ENCODE data around the gene SHC2. TPM values are rescaled to one million over a fixed set of nuclear protein-coding genes. Genes with fewer than 3 reads are reported as not detected.
"Not testable (repeated sequence)": the region's sequence is repeated elsewhere in the genome, so short reads cannot be mapped to it uniquely, and the experiment has no call there.

The SHC2 gene
- total RNA-seq, 1 donor from 2014 or later = 5.1 TPM

- no peak for DNase-seq (ENCODE audit: low read depth)
Observed at GRCh38 chr19:468587-469256, 7.9 kb upstream of the SHC2 start.

DNA sequence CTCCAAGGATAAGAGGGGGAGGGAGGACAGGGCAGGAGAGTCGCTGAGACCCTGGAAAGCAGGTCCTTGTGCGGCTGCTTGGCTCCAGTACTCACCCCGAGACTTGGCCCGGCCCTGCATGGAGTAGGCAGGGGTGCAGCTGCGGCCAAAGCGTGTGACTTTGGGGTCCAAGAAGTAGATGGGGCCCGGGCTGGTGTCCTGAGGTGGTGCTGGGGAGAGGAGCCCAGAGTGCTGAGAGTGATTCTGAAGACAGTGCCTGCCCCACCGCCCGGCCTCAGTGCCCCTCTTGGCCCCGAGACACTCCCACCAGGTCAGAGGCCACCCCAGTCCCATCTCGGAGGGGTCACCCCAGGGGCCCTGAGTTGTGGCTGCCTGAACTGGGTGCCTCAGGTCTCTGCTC, 6.7 kb upstream of the SHC2 start:
- no peak for DNase-seq (ENCODE audit: low read depth)

GRCh38 chr19:465056-465816, 4.4 kb upstream of the SHC2 start:
- DNase-seq (ENCODE audit: low read depth) = no peak

GRCh38 chr19:464208-464545, 3.3 kb upstream of the SHC2 start:
- no peak for DNase-seq (ENCODE audit: low read depth)

GRCh38 chr19:463483-464207, 2.8 kb upstream of the SHC2 start:
- no peak for DNase-seq (ENCODE audit: low read depth)

- DNase-seq (ENCODE audit: low read depth) = no peak
Observed at GRCh38 chr19:461721-462551, 1.1 kb upstream of the SHC2 start.

DNA sequence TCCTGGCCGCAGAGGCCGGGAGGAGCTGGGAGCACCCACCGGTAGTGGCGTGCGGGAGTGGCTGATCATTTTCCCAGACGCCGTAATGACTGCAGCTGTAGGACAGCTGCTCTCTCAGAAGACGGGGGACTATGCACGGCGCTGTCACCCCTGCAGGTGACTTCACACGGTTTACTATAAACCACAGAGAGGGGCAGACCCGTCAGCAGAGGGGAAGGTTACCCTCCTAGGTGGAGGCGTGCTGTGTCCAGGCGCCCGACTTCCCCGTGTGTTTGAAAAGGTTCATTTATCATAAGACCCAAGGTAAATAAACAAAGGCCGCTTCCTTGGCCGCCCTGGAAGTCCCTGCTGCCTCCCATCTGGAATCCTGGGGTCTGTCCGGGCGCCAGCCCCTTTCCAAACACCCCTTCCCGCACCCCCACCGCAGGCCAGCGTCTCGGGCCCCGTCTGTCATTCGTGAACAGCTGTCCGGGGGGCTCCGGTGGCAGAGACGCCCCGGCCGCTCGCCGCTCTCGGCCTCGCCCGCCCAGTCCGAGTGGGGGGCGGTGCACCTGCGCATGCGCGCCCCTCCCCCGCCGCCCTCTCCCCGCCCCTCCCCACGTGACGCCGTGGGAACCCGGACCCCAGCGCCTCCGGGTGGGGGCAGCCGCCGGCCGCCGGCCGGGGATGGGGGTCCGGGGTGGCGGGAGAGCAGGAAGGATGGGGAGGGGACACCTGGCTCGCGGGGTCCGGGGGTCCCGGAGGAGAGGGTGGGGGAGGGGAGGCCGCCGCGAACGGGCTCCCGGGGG, 915 bp downstream of the SHC2 start:
- no peak for DNase-seq (ENCODE audit: low read depth)

DNA sequence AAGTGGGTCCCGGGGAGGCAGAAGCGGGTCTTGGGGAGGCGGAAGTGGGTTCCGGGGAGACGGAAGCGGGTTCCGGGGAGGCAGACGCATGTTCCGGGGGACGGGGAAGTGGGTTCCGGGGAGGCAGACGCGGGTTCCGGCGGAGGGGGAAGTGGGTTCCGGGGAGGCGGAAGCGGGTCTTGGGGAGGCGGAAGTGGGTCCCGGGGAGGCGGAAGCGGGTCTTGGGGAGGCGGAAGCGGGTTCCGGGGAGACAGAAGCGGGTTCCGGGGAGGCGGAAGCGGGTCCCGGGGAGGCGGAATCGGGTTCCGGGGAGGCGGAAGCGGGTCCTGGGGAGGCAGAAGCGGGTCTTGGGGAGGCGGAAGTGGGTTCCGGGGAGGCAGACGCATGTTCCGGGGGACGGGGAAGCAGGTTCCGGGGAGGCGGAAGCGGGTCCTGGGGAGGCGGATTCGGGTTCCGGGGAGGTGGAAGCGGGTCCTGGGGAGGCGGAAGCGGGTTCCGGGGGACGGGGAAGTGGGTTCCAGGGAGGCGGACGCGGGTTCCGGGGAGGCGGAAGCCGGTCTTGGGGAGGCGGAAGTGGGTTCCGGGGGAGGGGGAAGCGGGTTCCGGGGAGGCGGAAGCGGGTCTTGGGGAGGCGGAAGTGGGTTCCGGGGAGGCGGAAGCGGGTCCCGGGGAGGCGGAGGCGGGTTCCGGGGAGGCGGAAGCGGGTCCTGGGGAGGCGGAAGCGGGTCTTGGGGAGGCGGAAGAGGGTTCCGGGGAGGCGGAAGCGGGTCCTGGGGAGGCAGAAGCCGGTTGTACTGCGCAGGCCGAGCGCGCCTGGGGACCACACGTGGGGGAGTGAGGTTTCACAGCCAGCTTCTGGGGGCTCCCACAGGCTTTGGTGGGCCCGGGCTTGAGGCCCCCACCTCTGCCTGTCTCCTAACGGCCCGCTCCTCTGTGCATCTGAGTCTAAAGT, 2.5 kb downstream of the SHC2 start:
- no peak for DNase-seq (ENCODE audit: low read depth)

- DNase-seq (ENCODE audit: low read depth) = no peak
Observed at GRCh38 chr19:457636-458035, 3.2 kb downstream of the SHC2 start.

GRCh38 chr19:456547-457110, 4.2 kb downstream of the SHC2 start:
- no peak for DNase-seq (ENCODE audit: low read depth)

GRCh38 chr19:455851-456546, 4.8 kb downstream of the SHC2 start:
- DNase-seq (ENCODE audit: low read depth) = no peak

DNA sequence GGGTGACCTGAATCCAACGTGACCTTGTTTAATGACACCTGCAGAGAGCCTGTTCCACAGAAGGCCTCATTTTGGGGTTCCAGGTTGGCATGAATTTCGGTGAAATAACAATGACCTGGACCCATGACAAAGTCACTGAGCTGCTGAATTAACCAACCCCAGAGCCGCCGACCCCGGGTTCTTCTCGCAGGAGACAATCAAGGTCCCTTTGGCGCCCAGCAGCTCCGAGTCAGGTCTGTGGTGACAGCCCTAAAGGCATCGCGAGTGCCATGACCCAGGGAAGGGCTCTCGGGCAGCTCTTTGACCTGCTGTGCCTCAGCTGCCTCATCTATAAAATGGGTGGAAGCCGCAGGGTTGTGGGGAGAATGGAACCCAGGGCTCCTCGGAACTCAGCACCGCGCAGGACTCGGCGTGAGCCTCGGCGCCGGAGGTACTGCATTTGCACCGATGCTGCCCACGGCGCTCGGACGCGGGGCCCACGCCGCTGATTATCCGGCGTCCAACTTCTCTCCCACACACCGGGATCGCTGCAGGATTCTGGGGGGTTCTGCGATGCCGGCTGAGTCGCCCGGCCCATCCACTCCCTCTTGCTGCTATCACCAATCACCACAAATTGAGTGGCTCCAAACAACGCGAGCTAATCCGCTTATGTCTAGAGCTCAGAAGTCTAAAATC, 5.7 kb downstream of the SHC2 start:
- DNase-seq (ENCODE audit: low read depth) = no peak

DNA sequence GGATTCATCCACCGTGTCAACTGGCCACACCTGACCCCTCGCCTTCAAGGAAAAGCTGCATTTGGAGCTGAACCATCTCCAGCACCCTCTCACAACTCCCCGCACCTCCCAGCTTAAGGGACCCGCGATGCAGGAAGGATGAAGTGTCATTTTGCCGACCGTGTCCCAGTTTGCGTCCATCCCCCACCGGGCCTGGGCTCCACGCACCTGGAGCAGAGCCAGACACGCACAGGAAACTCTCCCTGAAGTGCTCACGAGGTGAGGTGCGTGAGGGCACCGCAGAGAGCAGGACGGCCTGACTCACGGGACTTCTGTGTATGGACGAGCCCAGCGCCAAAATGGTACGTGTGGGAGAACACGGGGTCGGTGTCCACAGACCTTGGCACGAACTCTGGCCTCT, 7.2 kb downstream of the SHC2 start:
- no peak for DNase-seq (ENCODE audit: low read depth)

GRCh38 chr19:452829-453228, 8.0 kb downstream of the SHC2 start:
- DNase-seq (ENCODE audit: low read depth) = no peak

DNA sequence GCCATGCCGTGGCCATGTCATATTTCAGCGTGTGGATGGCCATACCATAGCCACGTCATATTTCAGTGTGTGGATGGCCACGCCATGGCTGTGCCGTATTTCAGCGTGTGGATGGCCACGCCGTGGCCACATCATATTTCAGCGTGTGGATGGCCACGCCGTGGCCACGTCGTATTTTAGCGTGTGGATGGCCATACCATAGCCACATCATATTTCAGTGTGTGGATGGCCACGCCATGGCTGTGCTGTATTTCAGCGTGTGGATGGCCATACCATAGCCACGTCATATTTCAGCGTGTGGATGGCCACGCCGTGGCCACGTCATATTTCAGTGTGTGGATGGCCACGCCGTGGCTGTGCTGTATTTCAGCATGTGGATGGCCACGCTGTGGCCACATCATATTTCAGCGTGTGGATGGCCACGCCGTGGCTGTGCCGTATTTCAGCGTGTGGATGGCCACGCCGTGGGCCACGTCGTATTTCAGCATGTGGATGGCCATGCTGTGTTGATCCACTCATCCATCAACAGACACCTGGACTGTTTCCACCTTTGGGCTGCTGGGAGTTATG, 9.8 kb downstream of the SHC2 start:
- not testable (repeated sequence) for DNase-seq (ENCODE audit: low read depth)

DNA sequence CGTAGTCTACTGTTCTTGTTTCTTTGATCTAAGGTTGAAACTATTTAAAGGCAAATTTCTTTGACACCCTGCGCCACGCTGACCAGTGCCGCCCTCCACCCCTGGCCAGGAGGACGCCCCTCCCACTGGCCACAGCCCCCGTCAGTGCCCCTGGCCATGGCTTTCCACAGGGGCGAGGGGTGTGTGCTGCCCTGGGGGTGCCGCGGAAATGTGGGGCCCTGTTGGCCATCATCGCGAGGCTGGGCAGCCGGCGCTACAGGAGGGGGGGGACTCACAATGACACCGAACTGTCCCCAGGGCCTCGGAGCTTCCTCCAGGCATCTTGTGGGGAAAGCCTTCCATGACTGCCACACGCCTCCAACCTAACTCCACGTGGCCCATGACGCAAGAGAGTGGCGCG, 10.9 kb downstream of the SHC2 start:
- DNase-seq (ENCODE audit: low read depth) = no peak

- DNase-seq (ENCODE audit: low read depth) = no peak
Observed at GRCh38 chr19:447816-448560, 12.8 kb downstream of the SHC2 start.

DNA sequence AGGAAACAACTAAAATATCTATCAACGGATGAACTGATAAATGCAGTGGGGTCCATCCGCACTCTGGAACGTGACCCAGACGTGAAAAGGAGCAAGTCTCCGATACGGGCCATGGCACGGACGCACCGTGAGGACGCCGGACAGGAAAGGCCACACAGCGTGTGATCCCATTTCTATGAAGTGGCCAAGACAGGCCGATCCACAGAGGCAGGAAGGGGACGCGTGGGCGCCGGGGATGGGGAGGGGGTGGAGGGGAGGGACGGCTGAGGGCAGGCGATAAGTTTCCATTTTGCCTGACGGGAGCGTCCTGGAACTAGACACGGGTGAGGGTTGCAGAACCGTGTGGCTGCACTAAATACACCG, 13.8 kb downstream of the SHC2 start:
- no peak for DNase-seq (ENCODE audit: low read depth)

All from renal cortical epithelial cell (primary cell).